Natural killer cell treated with Interleukin-12 subunit alpha and Interleukin-12 subunit beta and Interleukin-15 and Interleukin-18, amount 100 ng/mL, for 72 hours (primary cell): ENCODE data around the gene AMOT. TPM values are rescaled to one million over a fixed set of nuclear protein-coding genes. Genes with fewer than 3 reads are reported as not detected.

Experiments used
- ATAC-seq, 2 donors: fragments of 150-1000 bp; cut with Tn5 transposase in 1 of 2; sonication (Bioruptor Pico), chemical (Tn5 transposase) in 1 of 2; 2 replicates each; pipeline ENCODE4 v1.10.0; 2021
- DNase-seq: peaks from one replicate; pipeline ENCODE4 v3.0.0; 2022; ENCODE audit warnings: low spot score
- H3K27ac Mint-ChIP-seq, 2 donors: 1 replicate in 1 of 2; 2 replicates in 1 of 2; pipeline ENCODE4 v1.8.0; 2022; ENCODE audit warnings: mixed read lengths in 2 of 2, mild to moderate bottlenecking in 1 of 2, moderate library complexity in 1 of 2
- H3K27me3 Mint-ChIP-seq, 2 donors: 1 replicate in 1 of 2; 2 replicates in 1 of 2; pipeline ENCODE4 v1.8.0; 2022; ENCODE audit warnings: mixed read lengths in 2 of 2
- H3K36me3 Mint-ChIP-seq: one replicate; pipeline ENCODE4 v1.8.0; 2022; ENCODE audit warnings: mixed read lengths
- H3K4me1 Mint-ChIP-seq, 2 donors: 1 replicate in 1 of 2; 2 replicates in 1 of 2; pipeline ENCODE4 v1.8.0; 2022; ENCODE audit warnings: low read depth in 2 of 2, mixed read lengths in 2 of 2, mild to moderate bottlenecking in 1 of 2
- H3K4me3 Mint-ChIP-seq: one replicate; pipeline ENCODE4 v1.8.0; 2022; ENCODE audit warnings: mixed read lengths
- H3K9me3 Mint-ChIP-seq: 2 replicates; pipeline ENCODE4 v1.8.0; 2022; ENCODE audit warnings: mixed read lengths
- total RNA-seq, 2 donors: library from RNA; stranded (reverse); gene quantifications; one replicate each; pipeline ENCODE4 v1.2.3, GENCODE V29; 2022

The AMOT gene
- total RNA-seq, 2 donors from 2014 or later: 0.14 to 1.0 TPM

DNA sequence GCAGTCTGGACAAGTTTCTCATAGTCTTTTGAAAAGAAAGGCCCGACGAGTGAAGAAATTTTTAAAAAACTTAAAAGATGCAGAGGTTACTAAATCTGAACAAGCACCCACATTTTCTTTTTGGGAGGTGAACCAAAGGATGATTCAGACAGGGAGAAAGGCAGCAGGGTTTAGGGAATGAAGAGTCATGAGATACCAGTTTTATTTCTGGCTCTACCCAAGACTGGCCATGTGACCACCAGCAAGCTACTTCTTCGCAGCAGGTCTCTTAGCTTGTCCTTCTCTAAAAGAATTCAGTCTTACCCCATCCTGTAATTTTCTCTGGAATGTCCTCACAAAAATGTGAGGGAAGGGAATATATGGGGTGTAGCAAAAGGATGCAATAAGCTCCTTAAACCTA, 37.6 kb downstream of the AMOT start:
- Mint-ChIP-seq H3K4me1 (no peaks in the 10 kb centered on the region), H3K9me3 (no peaks in the 10 kb centered on the region), H3K27ac (no peak overlapping the region), H3K36me3 (no peaks in the 10 kb centered on the region), H3K4me3 (no peak overlapping the region), H3K27me3 (peaks cover 0 to 3% of the 10 kb centered on the region in 2 donors)
- DNase-seq (no peak), ATAC-seq (no peak)

GRCh38 chrX:112802541-112802940, 38.1 kb downstream of the AMOT start:
- Mint-ChIP-seq H3K4me3 (no peak overlapping the region), H3K36me3 (no peaks in the 10 kb centered on the region), H3K4me1 (no peaks in the 10 kb centered on the region), H3K27ac (no peak overlapping the region), H3K27me3 (peaks cover 0 to 3% of the 10 kb centered on the region in 2 donors), H3K9me3 (no peaks in the 10 kb centered on the region)
- DNase-seq (no peak), ATAC-seq (no peak)

DNA sequence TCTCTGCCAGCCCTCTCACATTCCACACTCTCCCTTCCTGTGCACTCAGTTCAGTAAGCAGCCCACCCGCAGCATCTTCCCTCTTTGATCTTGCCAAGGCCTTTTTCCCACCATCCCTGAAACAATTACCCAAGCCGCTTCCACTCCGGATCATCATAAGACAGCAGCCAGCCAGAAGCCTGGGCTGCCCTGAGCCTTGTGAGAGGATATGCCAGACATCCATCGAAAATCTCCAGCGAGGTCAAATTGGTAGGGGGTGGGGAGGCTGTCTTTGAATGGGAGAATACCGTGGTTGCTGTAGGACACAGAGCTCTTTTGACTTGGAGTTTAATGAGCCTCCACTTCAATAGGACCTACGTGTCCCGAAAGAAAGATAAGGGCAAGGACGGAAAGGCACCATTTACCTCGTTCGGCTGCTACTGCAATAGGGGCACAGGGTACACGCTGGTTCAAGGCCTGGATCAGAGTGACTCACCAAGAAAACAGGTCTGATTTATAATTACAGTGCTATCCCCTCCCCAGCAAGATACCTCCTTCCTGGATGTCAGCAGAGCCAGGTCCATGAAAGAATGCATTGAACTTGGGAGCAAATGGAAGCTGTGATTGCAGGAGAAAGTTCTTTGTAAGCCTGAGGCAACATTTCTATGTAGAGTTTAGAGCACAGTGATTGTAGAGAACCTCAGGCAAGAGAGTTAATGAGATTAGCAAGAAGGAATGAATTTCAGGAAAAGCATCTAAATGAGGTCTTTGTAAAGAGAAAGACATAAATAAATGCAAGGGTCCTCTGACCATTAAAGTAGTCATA, 39.5 kb downstream of the AMOT start:
- no peaks in the 10 kb centered on the region for H3K4me1 Mint-ChIP-seq
- H3K36me3 Mint-ChIP-seq: no peaks in the 10 kb centered on the region
- H3K27me3 Mint-ChIP-seq: peaks cover 0 to 7% of the 10 kb centered on the region in 2 donors
- H3K9me3 Mint-ChIP-seq: no peaks in the 10 kb centered on the region
- H3K4me3 Mint-ChIP-seq: no peak overlapping the region
- no peak overlapping the region for H3K27ac Mint-ChIP-seq
- no peak for ATAC-seq
- no peak for DNase-seq

DNA sequence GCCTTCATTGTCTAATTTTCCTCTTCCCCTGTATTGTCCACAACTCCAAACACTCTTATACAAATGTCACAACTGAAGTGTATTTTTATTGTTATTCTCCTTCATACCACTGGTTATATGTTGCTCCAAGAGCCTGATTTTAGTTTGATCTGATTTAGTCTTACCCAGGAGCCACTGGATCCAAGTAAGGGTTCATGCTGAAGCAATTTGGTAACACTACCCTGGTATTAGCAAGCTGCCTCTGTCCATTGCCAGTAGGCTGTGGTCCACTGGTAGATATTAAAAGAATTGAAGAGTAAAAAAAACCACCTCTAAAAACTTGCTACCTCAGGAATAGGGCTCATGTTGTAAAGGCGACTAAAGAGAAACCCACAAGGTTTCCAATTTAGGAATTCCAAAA, 41.2 kb downstream of the AMOT start:
- Mint-ChIP-seq H3K36me3 (no peaks in the 10 kb centered on the region), H3K4me3 (no peak overlapping the region), H3K4me1 (no peaks in the 10 kb centered on the region), H3K27me3 (peaks cover 0 to 7% of the 10 kb centered on the region in 2 donors), H3K27ac (no peak overlapping the region), H3K9me3 (no peaks in the 10 kb centered on the region)
- ATAC-seq (no peak), DNase-seq (no peak)

DNA sequence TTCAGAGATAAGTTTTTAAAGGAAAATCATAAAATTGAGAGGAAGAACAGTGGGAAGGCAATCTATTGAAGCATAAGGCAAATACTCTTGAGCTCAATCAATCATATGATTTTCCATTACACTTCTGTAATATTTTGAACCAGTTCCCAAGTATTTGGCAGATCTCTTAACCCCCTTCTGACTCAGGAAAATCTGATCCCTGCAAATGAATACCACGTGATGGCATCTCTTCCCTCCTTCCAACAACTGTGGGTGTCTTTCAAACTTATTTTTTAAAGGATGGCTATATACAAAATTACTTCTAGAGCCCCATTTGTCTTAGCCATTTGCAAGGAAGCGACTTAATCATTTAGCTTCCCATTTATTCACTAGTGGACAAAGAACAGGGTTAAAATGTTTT, 41.9 kb downstream of the AMOT start:
- H3K27me3 Mint-ChIP-seq: peaks cover 0 to 7% of the 10 kb centered on the region in 2 donors
- H3K4me1 Mint-ChIP-seq: no peaks in the 10 kb centered on the region
- DNase-seq (no peak), ATAC-seq (no peak)
- no peak overlapping the region for H3K4me3 Mint-ChIP-seq
- no peak overlapping the region for H3K27ac Mint-ChIP-seq
- H3K9me3 Mint-ChIP-seq: no peaks in the 10 kb centered on the region
- H3K36me3 Mint-ChIP-seq: no peaks in the 10 kb centered on the region

DNA sequence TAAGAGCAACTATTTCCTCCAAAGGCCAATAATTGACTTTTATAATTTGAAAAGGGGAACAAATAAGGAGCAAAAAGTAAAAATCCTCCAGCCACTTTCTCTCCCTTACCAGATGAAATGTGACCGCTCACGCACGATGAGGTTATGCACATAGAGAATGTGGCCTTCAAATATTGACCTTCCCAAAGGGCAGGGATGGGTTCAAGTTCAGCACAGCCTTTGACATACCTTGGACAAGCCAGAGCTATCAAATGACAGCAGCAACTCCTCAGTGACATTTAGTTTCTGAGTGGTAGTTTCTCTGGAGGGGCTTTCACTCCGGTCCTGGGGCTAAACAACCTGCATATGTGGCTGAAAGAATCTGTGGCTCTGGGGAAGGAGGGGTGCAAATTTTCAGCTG, 50.7 kb downstream of the AMOT start:
- Mint-ChIP-seq H3K36me3 (no peaks in the 10 kb centered on the region), H3K4me1 (no peaks in the 10 kb centered on the region), H3K4me3 (no peak overlapping the region), H3K27ac (no peak overlapping the region), H3K27me3 (peaks cover 0 to 3% of the 10 kb centered on the region in 2 donors), H3K9me3 (no peaks in the 10 kb centered on the region)
- ATAC-seq (no peak), DNase-seq (no peak)

DNA sequence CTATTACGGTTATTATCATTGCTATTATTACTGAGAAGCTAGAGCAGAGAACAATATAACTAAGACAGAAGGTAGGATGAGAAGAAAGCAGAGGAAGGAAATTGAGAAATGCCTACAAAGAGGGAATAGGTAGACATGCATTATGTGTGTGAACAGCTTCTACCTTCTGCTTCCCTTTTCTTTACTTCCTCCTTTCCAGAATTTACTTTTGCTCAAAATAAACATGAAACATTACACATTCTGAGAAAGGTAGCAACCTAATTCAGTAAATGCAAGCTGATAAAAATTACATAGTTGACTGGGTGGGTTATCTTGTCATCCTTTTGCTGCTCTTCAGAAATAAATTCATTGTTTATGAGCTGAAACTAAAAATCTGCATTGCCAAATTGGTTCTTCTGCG, 54.6 kb downstream of the AMOT start:
- H3K4me1 Mint-ChIP-seq: no peaks in the 10 kb centered on the region
- no peak overlapping the region for H3K27ac Mint-ChIP-seq
- ATAC-seq (no peak), DNase-seq (no peak)
- H3K36me3 Mint-ChIP-seq: no peaks in the 10 kb centered on the region
- H3K9me3 Mint-ChIP-seq: no peaks in the 10 kb centered on the region
- H3K4me3 Mint-ChIP-seq: no peak overlapping the region
- H3K27me3 Mint-ChIP-seq: peaks cover 0 to 6% of the 10 kb centered on the region in 2 donors

DNA sequence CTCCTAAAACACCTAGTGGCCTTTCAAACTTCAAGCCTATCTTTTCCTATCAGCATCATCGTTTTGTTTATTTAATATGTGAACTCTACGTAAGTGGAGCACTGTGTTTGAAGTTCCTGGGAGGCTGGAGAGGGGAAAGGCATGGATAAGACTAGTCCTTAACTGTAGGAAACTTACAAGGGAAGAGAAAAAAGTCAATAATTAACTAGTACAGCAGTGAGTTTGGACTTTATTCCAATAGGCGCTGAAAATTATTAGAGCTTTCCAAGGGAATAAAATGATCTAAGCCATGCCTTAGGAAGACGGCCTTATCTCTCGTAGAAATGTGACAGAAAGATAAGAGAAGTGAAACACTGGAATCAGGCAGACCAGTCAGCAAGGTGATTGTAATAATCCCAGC, 55.3 kb downstream of the AMOT start:
- DNase-seq: no peak
- Mint-ChIP-seq H3K27ac (no peak overlapping the region), H3K27me3 (peaks cover 0 to 6% of the 10 kb centered on the region in 2 donors)

GRCh38 chrX:112784692-112785091, 55.9 kb downstream of the AMOT start:
- no peaks in the 10 kb centered on the region for H3K4me1 Mint-ChIP-seq
- ATAC-seq: no peak
- no peak overlapping the region for H3K27ac Mint-ChIP-seq
- no peaks in the 10 kb centered on the region for H3K36me3 Mint-ChIP-seq
- H3K4me3 Mint-ChIP-seq: no peak overlapping the region
- DNase-seq: no peak
- no peaks in the 10 kb centered on the region for H3K9me3 Mint-ChIP-seq
- peaks cover 0 to 6% of the 10 kb centered on the region in 2 donors for H3K27me3 Mint-ChIP-seq

More for the DNA sequence above, 55.3 kb downstream of the AMOT start:
- H3K4me1 Mint-ChIP-seq: no peaks in the 10 kb centered on the region
- H3K9me3 Mint-ChIP-seq: no peaks in the 10 kb centered on the region
- no peak for ATAC-seq
- H3K36me3 Mint-ChIP-seq: no peaks in the 10 kb centered on the region
- no peak overlapping the region for H3K4me3 Mint-ChIP-seq

DNA sequence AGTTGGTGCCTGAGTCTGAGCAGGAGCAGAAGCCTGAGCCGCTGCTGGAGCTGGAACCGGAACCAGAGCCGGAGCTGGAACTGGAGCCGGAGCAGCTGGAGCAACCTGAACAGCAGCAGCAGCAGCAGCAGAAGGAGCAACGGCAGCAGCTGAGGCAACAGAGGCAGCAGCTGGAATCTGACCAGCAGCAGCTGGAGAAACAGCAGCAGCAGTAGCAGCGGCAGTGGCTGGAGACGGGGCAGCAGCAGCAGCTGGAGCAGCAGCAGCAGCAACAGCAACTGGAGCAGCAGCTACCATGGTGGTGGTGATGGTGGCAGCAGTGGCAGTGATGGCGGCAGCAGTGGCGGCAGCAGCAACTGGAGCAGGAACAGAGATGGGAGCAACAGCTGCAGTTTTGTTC, 61.5 kb downstream of the AMOT start:
- no peaks in the 10 kb centered on the region for H3K9me3 Mint-ChIP-seq
- DNase-seq (no peak), ATAC-seq (no peak)
- no peaks in the 10 kb centered on the region for H3K36me3 Mint-ChIP-seq
- no peaks in the 10 kb centered on the region for H3K4me1 Mint-ChIP-seq
- H3K4me3 Mint-ChIP-seq: no peak overlapping the region
- no peak overlapping the region for H3K27ac Mint-ChIP-seq
- peaks cover 0 to 7% of the 10 kb centered on the region in 2 donors for H3K27me3 Mint-ChIP-seq

GRCh38 chrX:112774651-112775293, 65.9 kb downstream of the AMOT start:
- H3K27me3 Mint-ChIP-seq: peaks cover 0 to 12% of the 10 kb centered on the region in 2 donors
- no peaks in the 10 kb centered on the region for H3K4me1 Mint-ChIP-seq
- DNase-seq (no peak), ATAC-seq (no peak)
- H3K36me3 Mint-ChIP-seq: no peaks in the 10 kb centered on the region
- no peak overlapping the region for H3K27ac Mint-ChIP-seq
- H3K4me3 Mint-ChIP-seq: no peak overlapping the region
- peaks cover 3% of the 10 kb centered on the region for H3K9me3 Mint-ChIP-seq

DNA sequence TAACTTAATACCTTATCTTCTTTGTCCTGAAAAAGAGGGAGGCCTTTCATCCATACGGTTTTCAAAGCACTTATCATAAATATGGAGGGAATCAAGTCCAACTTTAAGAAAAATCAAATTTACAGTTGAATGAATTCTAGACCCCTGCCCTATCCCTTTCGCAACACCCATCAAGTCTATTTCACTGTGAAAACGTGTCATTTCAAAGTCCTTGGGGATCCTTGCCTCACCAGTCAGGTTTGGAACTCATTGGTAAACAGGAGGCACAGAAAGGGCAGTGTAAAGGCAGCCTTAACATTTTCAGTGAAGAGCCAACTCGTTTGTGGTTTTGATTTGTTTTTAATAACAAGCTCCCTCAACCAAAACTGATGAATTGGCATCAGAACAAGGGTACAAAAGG, 66.5 kb downstream of the AMOT start:
- DNase-seq (no peak), ATAC-seq (no peak)
- H3K9me3 Mint-ChIP-seq: peaks cover 3% of the 10 kb centered on the region
- H3K4me3 Mint-ChIP-seq: no peak overlapping the region
- H3K27me3 Mint-ChIP-seq: peaks cover 0 to 13% of the 10 kb centered on the region in 2 donors
- H3K36me3 Mint-ChIP-seq: no peaks in the 10 kb centered on the region
- H3K27ac Mint-ChIP-seq: no peak overlapping the region
- no peaks in the 10 kb centered on the region for H3K4me1 Mint-ChIP-seq

DNA sequence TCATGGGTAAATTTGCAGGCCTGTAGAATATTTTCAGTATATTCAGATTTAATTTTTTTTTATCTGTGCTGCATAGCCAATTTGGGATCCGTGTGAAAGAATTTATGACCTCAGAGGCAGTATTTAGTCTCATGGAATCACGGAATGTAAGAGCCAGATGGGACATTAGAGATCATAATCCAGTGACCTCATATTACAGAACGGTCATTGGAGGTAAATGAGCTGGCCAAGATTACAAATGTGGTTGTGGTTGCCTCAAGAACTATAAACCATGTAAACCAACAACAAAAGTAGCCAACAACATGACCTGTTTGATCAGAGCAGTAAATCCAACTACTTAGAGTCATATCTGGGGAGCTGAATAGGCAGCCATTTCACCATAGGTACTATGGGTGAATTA, 71.6 kb downstream of the AMOT start:
- peaks cover 3% of the 10 kb centered on the region for H3K9me3 Mint-ChIP-seq
- H3K4me1 Mint-ChIP-seq: no peaks in the 10 kb centered on the region
- peaks cover 0 to 16% of the 10 kb centered on the region in 2 donors for H3K27me3 Mint-ChIP-seq
- H3K36me3 Mint-ChIP-seq: no peaks in the 10 kb centered on the region
- no peak overlapping the region for H3K27ac Mint-ChIP-seq
- no peak overlapping the region for H3K4me3 Mint-ChIP-seq
- no peak for DNase-seq
- no peak for ATAC-seq

- Mint-ChIP-seq H3K4me1 (no peaks in the 10 kb centered on the region), H3K36me3 (no peaks in the 10 kb centered on the region), H3K27ac (no peak overlapping the region), H3K27me3 (peaks cover 0 to 16% of the 10 kb centered on the region in 2 donors), H3K9me3 (peaks cover 3% of the 10 kb centered on the region), H3K4me3 (no peak overlapping the region)
- ATAC-seq (no peak), DNase-seq (no peak)
Measured at GRCh38 chrX:112768563-112768962, 72.1 kb downstream of the AMOT start.
